SK-N-SH treated with all-trans-retinoic acid at 6 μM for 48 hours (cell line): ENCODE results near the gene FBXL14.

Source experiments
- ATAC-seq: fragments of 200-7000 bp; cut with Tn5 transposase; 3 replicates; pipeline ENCODE4 v1.9.1; 2020; ENCODE audit warnings: mild to moderate bottlenecking, moderate library complexity
- ARNTL ChIP-seq: fragments of 450-650 bp; formaldehyde crosslinking; IDR thresholded peaks from 2 replicates; pipeline ENCODE4 v1.5.0; 2020; ENCODE audit warnings: low read depth, mild to moderate bottlenecking, moderate library complexity, borderline replicate concordance
- BACH2 ChIP-seq: fragments of 250-450 bp; sonication (Bioruptor Pico); IDR thresholded peaks from 2 replicates; pipeline ENCODE4 v1.9.0; 2021; ENCODE audit warnings: mild to moderate bottlenecking, borderline replicate concordance
- ESRRG ChIP-seq: fragments of 250-450 bp; sonication (Bioruptor Pico); IDR thresholded peaks from 2 replicates; pipeline ENCODE4 v1.6.1; 2021; ENCODE audit warnings: mild to moderate bottlenecking
- GLIS3 ChIP-seq: fragments of 250-450 bp; sonication (Bioruptor Pico); IDR thresholded peaks from 2 replicates; pipeline ENCODE4 v1.5.0; 2020; ENCODE audit warnings: mild to moderate bottlenecking, moderate library complexity
- ISL1 ChIP-seq: fragments of 250-450 bp; sonication (Bioruptor Pico); IDR thresholded peaks from 2 replicates; pipeline ENCODE4 v2.1.2; 2022; ENCODE audit warnings: mild to moderate bottlenecking, moderate library complexity
- OSR1 ChIP-seq: fragments of 250-450 bp; sonication (Bioruptor Pico); IDR thresholded peaks from 2 replicates; pipeline ENCODE4 v1.8.0; 2022; ENCODE audit warnings: moderate library complexity, mild to moderate bottlenecking, inconsistent platforms
- PPARA ChIP-seq: fragments of 250-450 bp; sonication (Bioruptor Pico); IDR thresholded peaks from 2 replicates; pipeline ENCODE4 v1.5.0; 2020; ENCODE audit warnings: mild to moderate bottlenecking, borderline replicate concordance
- RARB ChIP-seq: fragments of 250-450 bp; sonication (Bioruptor Pico); IDR thresholded peaks from 2 replicates; pipeline ENCODE4 v1.8.0; 2021; ENCODE audit warnings: mild to moderate bottlenecking, moderate library complexity
- SNAI2 ChIP-seq: fragments of 250-450 bp; sonication (Bioruptor Pico); IDR thresholded peaks from 2 replicates; pipeline ENCODE4 v1.5.0; 2020; ENCODE audit warnings: mild to moderate bottlenecking, moderate library complexity
- TCF4 ChIP-seq: fragments of 250-450 bp; sonication (Bioruptor Pico); IDR thresholded peaks from 2 replicates; pipeline ENCODE4 v1.8.0; 2021; ENCODE audit warnings: mild to moderate bottlenecking, moderate library complexity, borderline replicate concordance
- TOX ChIP-seq: fragments of 250-450 bp; sonication (Bioruptor Pico); IDR thresholded peaks from 2 replicates; pipeline ENCODE4 v1.8.0; 2021; ENCODE audit warnings: mild to moderate bottlenecking, moderate library complexity, borderline replicate concordance
- ZC3H10 ChIP-seq: fragments of 250-450 bp; sonication (Bioruptor Pico); IDR thresholded peaks from 2 replicates; pipeline ENCODE4 v1.5.1; 2021; ENCODE audit warnings: mild to moderate bottlenecking, moderate library complexity
- ZFP3 ChIP-seq: fragments of 250-450 bp; sonication (Bioruptor Pico); IDR thresholded peaks from 2 replicates; pipeline ENCODE4 v1.5.0; 2020; ENCODE audit warnings: mild to moderate bottlenecking, moderate library complexity
- ZFP30 ChIP-seq: fragments of 450-650 bp; formaldehyde crosslinking; IDR thresholded peaks from 2 replicates; pipeline ENCODE4 v1.5.0; 2022; ENCODE audit warnings: mild to moderate bottlenecking, moderate library complexity
- ZNF565 ChIP-seq: fragments of 450-650 bp; formaldehyde crosslinking; conservative IDR thresholded peaks from 2 replicates; pipeline ENCODE4 v1.5.0; 2020; ENCODE audit warnings: low read depth, mild to moderate bottlenecking, moderate library complexity
- ZNF70 ChIP-seq: fragments of 450-650 bp; formaldehyde crosslinking; IDR thresholded peaks from 2 replicates; pipeline ENCODE4 v1.5.0; 2020; ENCODE audit warnings: mild to moderate bottlenecking, moderate library complexity
- ZNF8 ChIP-seq: fragments of 450-650 bp; formaldehyde crosslinking; IDR thresholded peaks from 2 replicates; pipeline ENCODE4 v1.5.0; 2020; ENCODE audit warnings: mild to moderate bottlenecking, moderate library complexity
- TF ChIP-seq, protein P1 (sequence below): fragments of 250-450 bp; sonication (Bioruptor Pico); IDR thresholded peaks from 2 replicates; pipeline ENCODE4 v1.8.0; 2020; ENCODE audit warnings: mild to moderate bottlenecking, moderate library complexity, borderline replicate concordance
- TF ChIP-seq, protein P2 (sequence below): fragments of 250-450 bp; sonication (Bioruptor Pico); IDR thresholded peaks from 2 replicates; pipeline ENCODE4 v1.5.1; 2021; ENCODE audit warnings: mild to moderate bottlenecking, moderate library complexity
- TF ChIP-seq, protein P3 (sequence below): fragments of 250-450 bp; sonication (Bioruptor Pico); IDR thresholded peaks from 2 replicates; pipeline ENCODE4 v1.8.0; 2021; ENCODE audit warnings: low read depth, mild to moderate bottlenecking, moderate library complexity, borderline replicate concordance
- TF ChIP-seq, protein P4 (sequence below): fragments of 250-450 bp; sonication (Bioruptor Pico); IDR thresholded peaks from 2 replicates; pipeline ENCODE4 v1.5.1; 2020; ENCODE audit warnings: low read depth, mild to moderate bottlenecking, moderate library complexity

FBXL14 gene

DNA sequence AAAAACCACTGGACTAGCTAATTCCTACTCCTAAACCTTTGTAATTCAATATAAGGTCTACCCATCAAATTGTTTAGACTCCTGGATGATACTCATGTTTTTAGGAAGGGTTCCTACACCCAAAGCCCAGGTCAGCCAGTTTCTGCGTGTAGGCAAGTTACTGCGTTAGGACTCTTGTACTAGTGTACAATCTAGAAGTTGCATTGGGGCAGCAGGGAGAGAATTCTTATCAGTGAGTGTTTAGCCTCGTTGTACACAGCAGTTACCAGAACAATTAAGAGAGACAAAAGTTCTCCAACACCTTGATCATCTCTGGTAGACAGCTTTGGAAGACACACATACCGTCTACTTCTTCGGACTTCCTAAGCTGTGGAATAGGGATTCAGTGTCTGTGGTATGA is 29.2 kb downstream of the FBXL14 start:
- ATAC-seq = no peak
- no peak for TF ChIP-seq OSR1
- TF ChIP-seq ISL1 = no peak
- TF ChIP-seq, protein P1, sequence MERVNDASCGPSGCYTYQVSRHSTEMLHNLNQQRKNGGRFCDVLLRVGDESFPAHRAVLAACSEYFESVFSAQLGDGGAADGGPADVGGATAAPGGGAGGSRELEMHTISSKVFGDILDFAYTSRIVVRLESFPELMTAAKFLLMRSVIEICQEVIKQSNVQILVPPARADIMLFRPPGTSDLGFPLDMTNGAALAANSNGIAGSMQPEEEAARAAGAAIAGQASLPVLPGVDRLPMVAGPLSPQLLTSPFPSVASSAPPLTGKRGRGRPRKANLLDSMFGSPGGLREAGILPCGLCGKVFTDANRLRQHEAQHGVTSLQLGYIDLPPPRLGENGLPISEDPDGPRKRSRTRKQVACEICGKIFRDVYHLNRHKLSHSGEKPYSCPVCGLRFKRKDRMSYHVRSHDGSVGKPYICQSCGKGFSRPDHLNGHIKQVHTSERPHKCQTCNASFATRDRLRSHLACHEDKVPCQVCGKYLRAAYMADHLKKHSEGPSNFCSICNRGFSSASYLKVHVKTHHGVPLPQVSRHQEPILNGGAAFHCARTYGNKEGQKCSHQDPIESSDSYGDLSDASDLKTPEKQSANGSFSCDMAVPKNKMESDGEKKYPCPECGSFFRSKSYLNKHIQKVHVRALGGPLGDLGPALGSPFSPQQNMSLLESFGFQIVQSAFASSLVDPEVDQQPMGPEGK = no peak
- TF ChIP-seq, protein P2, sequence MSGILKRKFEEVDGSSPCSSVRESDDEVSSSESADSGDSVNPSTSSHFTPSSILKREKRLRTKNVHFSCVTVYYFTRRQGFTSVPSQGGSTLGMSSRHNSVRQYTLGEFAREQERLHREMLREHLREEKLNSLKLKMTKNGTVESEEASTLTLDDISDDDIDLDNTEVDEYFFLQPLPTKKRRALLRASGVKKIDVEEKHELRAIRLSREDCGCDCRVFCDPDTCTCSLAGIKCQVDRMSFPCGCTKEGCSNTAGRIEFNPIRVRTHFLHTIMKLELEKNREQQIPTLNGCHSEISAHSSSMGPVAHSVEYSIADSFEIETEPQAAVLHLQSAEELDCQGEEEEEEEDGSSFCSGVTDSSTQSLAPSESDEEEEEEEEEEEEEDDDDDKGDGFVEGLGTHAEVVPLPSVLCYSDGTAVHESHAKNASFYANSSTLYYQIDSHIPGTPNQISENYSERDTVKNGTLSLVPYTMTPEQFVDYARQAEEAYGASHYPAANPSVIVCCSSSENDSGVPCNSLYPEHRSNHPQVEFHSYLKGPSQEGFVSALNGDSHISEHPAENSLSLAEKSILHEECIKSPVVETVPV (CRISPR knock-in tag) = no peak
- TF ChIP-seq ZNF70 = no peak
- TF ChIP-seq, protein P3, sequence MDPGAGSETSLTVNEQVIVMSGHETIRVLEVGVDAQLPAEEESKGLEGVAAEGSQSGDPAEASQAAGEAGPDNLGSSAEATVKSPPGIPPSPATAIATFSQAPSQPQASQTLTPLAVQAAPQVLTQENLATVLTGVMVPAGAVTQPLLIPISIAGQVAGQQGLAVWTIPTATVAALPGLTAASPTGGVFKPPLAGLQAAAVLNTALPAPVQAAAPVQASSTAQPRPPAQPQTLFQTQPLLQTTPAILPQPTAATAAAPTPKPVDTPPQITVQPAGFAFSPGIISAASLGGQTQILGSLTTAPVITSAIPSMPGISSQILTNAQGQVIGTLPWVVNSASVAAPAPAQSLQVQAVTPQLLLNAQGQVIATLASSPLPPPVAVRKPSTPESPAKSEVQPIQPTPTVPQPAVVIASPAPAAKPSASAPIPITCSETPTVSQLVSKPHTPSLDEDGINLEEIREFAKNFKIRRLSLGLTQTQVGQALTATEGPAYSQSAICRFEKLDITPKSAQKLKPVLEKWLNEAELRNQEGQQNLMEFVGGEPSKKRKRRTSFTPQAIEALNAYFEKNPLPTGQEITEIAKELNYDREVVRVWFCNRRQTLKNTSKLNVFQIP (CRISPR knock-in tag) = no peak
- TF ChIP-seq, protein P4, sequence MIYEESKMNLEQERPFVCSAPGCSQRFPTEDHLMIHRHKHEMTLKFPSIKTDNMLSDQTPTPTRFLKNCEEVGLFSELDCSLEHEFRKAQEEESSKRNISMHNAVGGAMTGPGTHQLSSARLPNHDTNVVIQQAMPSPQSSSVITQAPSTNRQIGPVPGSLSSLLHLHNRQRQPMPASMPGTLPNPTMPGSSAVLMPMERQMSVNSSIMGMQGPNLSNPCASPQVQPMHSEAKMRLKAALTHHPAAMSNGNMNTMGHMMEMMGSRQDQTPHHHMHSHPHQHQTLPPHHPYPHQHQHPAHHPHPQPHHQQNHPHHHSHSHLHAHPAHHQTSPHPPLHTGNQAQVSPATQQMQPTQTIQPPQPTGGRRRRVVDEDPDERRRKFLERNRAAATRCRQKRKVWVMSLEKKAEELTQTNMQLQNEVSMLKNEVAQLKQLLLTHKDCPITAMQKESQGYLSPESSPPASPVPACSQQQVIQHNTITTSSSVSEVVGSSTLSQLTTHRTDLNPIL (CRISPR knock-in tag) = no peak
- no peak for TF ChIP-seq ARNTL (CRISPR knock-in tag)
- TF ChIP-seq ZFP30 (CRISPR knock-in tag) = no peak
- no peak for TF ChIP-seq ZC3H10 (CRISPR knock-in tag)
- no peak for TF ChIP-seq RARB (CRISPR knock-in tag)

DNA sequence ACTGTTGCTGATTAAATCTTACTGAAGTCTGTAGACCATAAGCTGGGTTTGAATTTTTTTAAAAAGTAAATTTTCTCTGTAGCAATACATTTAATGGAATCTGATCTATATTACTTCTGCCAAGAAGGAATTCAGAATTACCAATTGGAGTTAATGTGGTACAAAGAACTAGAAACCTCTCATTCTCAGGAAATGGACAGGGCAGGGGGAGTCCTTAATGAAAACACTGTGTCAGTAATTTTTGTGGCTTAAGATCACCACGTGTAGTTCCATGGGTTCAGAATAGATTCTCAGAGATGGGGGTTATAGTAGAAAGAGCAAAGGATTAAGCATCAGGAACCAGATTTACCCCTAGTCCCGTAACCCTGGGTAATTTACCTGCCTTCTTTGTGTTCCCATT is 30.3 kb downstream of the FBXL14 start:
- TF ChIP-seq ZNF8 (CRISPR knock-in tag) (no peak), ESRRG (CRISPR knock-in tag) (no peak), SNAI2 (no peak), ZNF565 (CRISPR knock-in tag) (no peak), ISL1 (no peak), TOX (no peak), RARB (CRISPR knock-in tag) (no peak), TCF4 (CRISPR knock-in tag) (no peak), ZNF70 (no peak), ZFP30 (CRISPR knock-in tag) (no peak), GLIS3 (CRISPR knock-in tag) (no peak), PPARA (CRISPR knock-in tag) (no peak), OSR1 (no peak), ARNTL (CRISPR knock-in tag) (no peak), BACH2 (CRISPR knock-in tag) (no peak), ZFP3 (CRISPR knock-in tag) (no peak)
- TF ChIP-seq, protein P4 (CRISPR knock-in tag) = no peak
- TF ChIP-seq, protein P2 (CRISPR knock-in tag) = no peak
- TF ChIP-seq, protein P3 (CRISPR knock-in tag) = no peak
- TF ChIP-seq, protein P1 = no peak
- TF ChIP-seq, all 23 proteins: peak for 0
- no peak for ATAC-seq
